Memory B cell (primary cell): ENCODE results near the gene EXOC4.

Experiments
- ATAC-seq: fragments of 150-1000 bp; cut with Tn5 transposase; 2 replicates; pipeline ENCODE4 v1.10.0; 2021; ENCODE audit warnings: low read depth, mild to moderate bottlenecking, moderate library complexity
- DNase-seq, 2 donors: peaks; one replicate each; pipeline ENCODE4 v3.0.0; 2022; ENCODE audit warnings: low spot score in 2 of 2
- H3K27ac Mint-ChIP-seq: one replicate; pipeline ENCODE4 v1.8.0; 2022; ENCODE audit warnings: mild to moderate bottlenecking, moderate library complexity, mixed read lengths
- H3K27me3 Mint-ChIP-seq: one replicate; pipeline ENCODE4 v1.8.0; 2022; ENCODE audit warnings: mixed read lengths
- H3K36me3 Mint-ChIP-seq: one replicate; pipeline ENCODE4 v1.8.0; 2022; ENCODE audit warnings: mild to moderate bottlenecking, mixed read lengths
- H3K4me1 Mint-ChIP-seq: one replicate; pipeline ENCODE4 v1.8.0; 2022; ENCODE audit warnings: mixed read lengths
- H3K4me3 Mint-ChIP-seq: one replicate; pipeline ENCODE4 v1.8.0; 2022; ENCODE audit warnings: mild to moderate bottlenecking, moderate library complexity, mixed read lengths
- H3K9me3 Mint-ChIP-seq: one replicate; pipeline ENCODE4 v1.8.0; 2022; ENCODE audit warnings: mixed read lengths

The EXOC4 gene

GRCh38 chr7:133744451-133744850 lies 491.6 kb downstream of the EXOC4 start:
- no peak for ATAC-seq
- DNase-seq: no peak
- Mint-ChIP-seq H3K4me1 (no peaks in the 10 kb centered on the region), H3K36me3 (no peaks in the 10 kb centered on the region), H3K27ac (no peak overlapping the region), H3K9me3 (no peaks in the 10 kb centered on the region), H3K4me3 (no peak overlapping the region), H3K27me3 (no peaks in the 10 kb centered on the region)

DNA sequence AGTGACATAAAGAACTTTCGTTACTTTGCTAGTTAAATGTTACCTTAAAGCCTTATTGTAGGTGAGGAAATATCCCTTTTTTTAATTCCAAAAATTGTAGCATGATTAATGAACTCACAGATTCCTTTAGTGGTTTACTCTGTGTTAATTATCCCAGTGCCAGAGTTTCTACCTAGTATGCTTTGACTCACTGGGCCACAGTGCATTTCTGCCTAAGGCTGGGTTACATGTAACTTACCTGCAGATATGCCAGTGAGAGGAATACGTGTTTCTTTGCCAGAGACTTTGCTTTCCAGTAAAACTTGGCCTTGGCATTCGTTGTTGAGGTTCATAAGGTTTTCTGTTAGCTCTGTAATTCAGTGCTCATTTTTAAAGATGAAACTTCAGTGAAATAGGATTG lies 493.4 kb downstream of the EXOC4 start:
- Mint-ChIP-seq H3K9me3 (no peaks in the 10 kb centered on the region), H3K27ac (no peak overlapping the region), H3K27me3 (no peaks in the 10 kb centered on the region), H3K36me3 (no peaks in the 10 kb centered on the region), H3K4me1 (no peaks in the 10 kb centered on the region), H3K4me3 (no peak overlapping the region)
- no peak for ATAC-seq
- DNase-seq: no peak

DNA sequence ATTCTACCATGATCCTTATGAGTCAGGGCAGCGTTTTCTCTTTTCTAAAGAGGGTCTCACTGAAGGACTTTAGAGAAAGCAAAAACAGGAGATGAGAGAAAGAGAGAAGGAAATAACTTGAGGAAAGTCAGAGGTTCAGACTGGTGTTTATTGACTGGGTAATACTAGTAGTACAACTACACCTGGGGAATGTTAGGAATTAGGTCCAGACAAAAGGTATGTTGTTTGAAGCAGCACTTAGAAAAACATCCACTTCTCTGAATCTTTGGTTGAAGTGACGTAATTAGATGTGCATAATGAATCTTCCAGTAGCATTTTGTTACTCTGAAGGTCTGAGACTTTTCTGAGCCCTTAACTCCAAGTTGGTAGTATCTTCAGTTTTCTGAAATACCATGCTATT lies 494.0 kb downstream of the EXOC4 start:
- no peak for ATAC-seq
- Mint-ChIP-seq H3K4me3 (no peak overlapping the region), H3K27me3 (no peaks in the 10 kb centered on the region), H3K4me1 (no peaks in the 10 kb centered on the region), H3K9me3 (no peaks in the 10 kb centered on the region), H3K27ac (no peak overlapping the region), H3K36me3 (no peaks in the 10 kb centered on the region)
- DNase-seq: no peak

DNA sequence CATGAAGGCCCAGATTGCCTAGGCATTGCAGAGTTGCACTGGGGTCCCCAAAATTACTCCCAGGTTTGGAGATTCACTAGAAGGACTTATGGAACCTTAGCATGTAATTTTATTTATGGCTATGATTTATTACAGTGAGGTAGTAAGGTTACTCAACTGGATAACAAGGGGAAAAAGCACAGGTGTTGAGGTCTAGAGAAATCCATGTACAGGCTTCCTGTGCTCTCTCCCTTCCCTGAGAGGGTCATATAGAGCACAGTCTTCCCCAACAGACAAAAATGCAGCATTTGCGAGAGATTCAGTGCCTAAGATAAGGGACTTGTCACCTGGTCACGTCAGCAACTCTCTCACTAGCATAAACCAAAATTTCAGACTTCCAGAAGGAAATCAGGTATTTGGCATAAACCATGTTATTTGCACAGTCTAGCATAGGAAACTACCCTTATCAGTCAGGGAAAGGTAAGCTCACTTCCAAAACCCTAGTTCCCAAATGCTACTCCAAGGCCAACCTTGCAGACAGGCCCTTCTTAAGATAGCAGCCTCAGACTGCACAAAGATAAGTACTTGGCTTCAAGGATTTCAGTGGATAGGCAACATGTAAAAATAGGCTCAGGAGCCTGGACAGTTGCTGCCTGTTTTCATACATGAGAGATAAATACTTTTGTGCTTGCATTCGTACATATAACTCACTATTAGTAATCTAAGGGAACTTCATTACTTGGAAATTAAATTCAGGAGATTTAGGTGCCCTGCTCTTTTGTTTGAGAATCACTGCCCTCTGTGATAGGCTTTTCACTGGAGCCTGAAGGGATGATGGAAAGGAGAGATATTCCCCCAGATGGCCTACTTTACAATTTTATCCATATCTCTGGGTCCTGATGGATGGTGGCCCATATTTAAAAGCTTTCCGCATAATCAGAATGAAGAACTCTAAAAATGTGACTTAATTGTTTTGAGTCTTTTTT lies 495.8 kb downstream of the EXOC4 start:
- H3K27ac Mint-ChIP-seq: no peak overlapping the region
- H3K4me3 Mint-ChIP-seq: no peak overlapping the region
- no peaks in the 10 kb centered on the region for H3K4me1 Mint-ChIP-seq
- no peaks in the 10 kb centered on the region for H3K9me3 Mint-ChIP-seq
- H3K36me3 Mint-ChIP-seq: peaks cover 6% of the 10 kb centered on the region
- DNase-seq (no peak), ATAC-seq (no peak)
- no peaks in the 10 kb centered on the region for H3K27me3 Mint-ChIP-seq

DNA sequence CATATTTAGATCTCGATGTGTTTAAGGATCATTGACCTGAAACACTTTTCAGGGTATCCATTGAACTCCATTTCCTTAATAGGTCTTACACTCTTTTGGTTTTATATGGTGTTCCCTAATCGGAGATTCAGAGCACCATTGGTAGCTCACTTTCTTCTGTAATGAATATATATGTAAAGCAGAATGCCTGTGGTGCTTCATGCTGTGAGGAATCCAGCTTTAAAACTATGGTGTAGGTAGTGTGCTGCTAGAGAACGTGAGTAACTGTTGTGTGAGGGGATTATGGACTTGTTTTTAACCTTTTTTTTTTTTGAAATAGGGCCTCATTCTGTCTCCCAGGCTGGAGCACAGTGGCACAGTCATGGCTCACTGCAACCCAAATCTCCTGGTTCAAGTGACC lies 497.4 kb downstream of the EXOC4 start:
- Mint-ChIP-seq H3K9me3 (no peaks in the 10 kb centered on the region), H3K27ac (no peak overlapping the region), H3K4me3 (no peak overlapping the region), H3K36me3 (peaks cover 6% of the 10 kb centered on the region), H3K27me3 (no peaks in the 10 kb centered on the region), H3K4me1 (no peaks in the 10 kb centered on the region)
- DNase-seq: no peak
- ATAC-seq: no peak

- DNase-seq: no peak
Observed at GRCh38 chr7:133751079-133751478, 498.2 kb downstream of the EXOC4 start.

GRCh38 chr7:133753513-133753912 lies 500.6 kb downstream of the EXOC4 start:
- DNase-seq (no peak), ATAC-seq (no peak)
- Mint-ChIP-seq H3K4me1 (no peaks in the 10 kb centered on the region), H3K27ac (no peak overlapping the region), H3K9me3 (no peaks in the 10 kb centered on the region), H3K4me3 (no peak overlapping the region), H3K27me3 (no peaks in the 10 kb centered on the region), H3K36me3 (peaks cover 6% of the 10 kb centered on the region)

More at GRCh38 chr7:133751079-133751478, 498.2 kb downstream of the EXOC4 start:
- H3K4me1 Mint-ChIP-seq: no peaks in the 10 kb centered on the region
- H3K27me3 Mint-ChIP-seq: no peaks in the 10 kb centered on the region
- ATAC-seq: no peak
- no peak overlapping the region for H3K27ac Mint-ChIP-seq
- no peak overlapping the region for H3K4me3 Mint-ChIP-seq
- peaks cover 6% of the 10 kb centered on the region for H3K36me3 Mint-ChIP-seq
- H3K9me3 Mint-ChIP-seq: no peaks in the 10 kb centered on the region

DNA sequence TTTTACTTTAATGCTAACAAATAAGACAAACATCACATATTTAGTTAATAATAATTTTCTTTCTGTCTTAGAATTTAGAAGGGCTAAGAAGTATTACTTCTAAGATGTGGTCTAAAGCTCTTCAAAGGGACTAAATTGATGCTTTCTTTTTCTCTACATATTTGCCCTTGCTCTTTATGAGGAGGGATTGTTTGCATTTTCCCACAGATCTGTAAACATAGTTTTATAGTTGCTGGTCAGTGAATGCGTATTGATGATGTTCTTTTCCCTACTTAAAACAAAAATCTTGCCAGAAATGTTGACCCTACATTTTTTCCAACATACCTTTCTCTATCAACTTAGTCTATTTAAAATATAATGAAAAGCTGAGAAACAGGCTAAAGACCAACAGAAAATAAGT lies 501.8 kb downstream of the EXOC4 start:
- Mint-ChIP-seq H3K4me3 (no peak overlapping the region), H3K36me3 (peaks cover 9% of the 10 kb centered on the region), H3K9me3 (no peaks in the 10 kb centered on the region), H3K27me3 (no peaks in the 10 kb centered on the region), H3K4me1 (no peaks in the 10 kb centered on the region), H3K27ac (no peak overlapping the region)
- ATAC-seq (no peak), DNase-seq (no peak)

GRCh38 chr7:133755901-133756300 lies 503.0 kb downstream of the EXOC4 start:
- no peak for ATAC-seq
- no peak overlapping the region for H3K27ac Mint-ChIP-seq
- H3K4me3 Mint-ChIP-seq: no peak overlapping the region
- H3K9me3 Mint-ChIP-seq: no peaks in the 10 kb centered on the region
- H3K27me3 Mint-ChIP-seq: no peaks in the 10 kb centered on the region
- H3K36me3 Mint-ChIP-seq: peaks cover 11% of the 10 kb centered on the region
- no peaks in the 10 kb centered on the region for H3K4me1 Mint-ChIP-seq
- no peak for DNase-seq

- Mint-ChIP-seq H3K4me3 (no peak overlapping the region), H3K36me3 (peaks cover 10% of the 10 kb centered on the region), H3K9me3 (no peaks in the 10 kb centered on the region), H3K4me1 (no peaks in the 10 kb centered on the region), H3K27ac (no peak overlapping the region), H3K27me3 (no peaks in the 10 kb centered on the region)
- no peak for ATAC-seq
- no peak for DNase-seq
Observed at GRCh38 chr7:133761443-133761842, 508.6 kb downstream of the EXOC4 start.

GRCh38 chr7:133763076-133763640 lies 510.3 kb downstream of the EXOC4 start:
- no peaks in the 10 kb centered on the region for H3K9me3 Mint-ChIP-seq
- H3K4me1 Mint-ChIP-seq: no peaks in the 10 kb centered on the region
- H3K27me3 Mint-ChIP-seq: no peaks in the 10 kb centered on the region

DNA sequence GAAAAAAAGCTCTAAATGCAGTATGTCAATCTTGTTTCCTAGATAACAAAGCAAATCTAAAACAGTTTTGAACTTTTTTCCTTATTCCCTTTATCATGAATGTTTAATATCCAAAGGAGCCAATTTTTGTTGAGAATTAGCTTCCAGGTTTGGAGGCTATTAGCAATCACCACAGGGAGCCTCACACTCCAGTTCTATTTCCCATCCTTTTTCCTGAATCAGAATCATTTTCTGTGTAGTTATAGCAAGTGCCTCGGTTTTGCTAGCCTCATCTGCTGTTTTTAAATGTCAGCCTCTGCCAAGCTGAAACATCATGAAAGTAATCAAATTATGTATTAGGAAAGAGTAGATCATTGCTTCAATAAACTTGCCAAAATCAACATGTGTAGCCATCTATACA lies 516.8 kb downstream of the EXOC4 start:
- no peak overlapping the region for H3K27ac Mint-ChIP-seq
- peaks cover 13% of the 10 kb centered on the region for H3K36me3 Mint-ChIP-seq
- no peaks in the 10 kb centered on the region for H3K9me3 Mint-ChIP-seq
- H3K4me1 Mint-ChIP-seq: no peaks in the 10 kb centered on the region
- no peak for ATAC-seq
- no peak for DNase-seq
- no peak overlapping the region for H3K4me3 Mint-ChIP-seq
- H3K27me3 Mint-ChIP-seq: no peaks in the 10 kb centered on the region

More at GRCh38 chr7:133763076-133763640, 510.3 kb downstream of the EXOC4 start:
- no peak for DNase-seq
- Mint-ChIP-seq H3K36me3 (peaks cover 19% of the 10 kb centered on the region), H3K27ac (no peak overlapping the region), H3K4me3 (no peak overlapping the region)
- no peak for ATAC-seq

DNA sequence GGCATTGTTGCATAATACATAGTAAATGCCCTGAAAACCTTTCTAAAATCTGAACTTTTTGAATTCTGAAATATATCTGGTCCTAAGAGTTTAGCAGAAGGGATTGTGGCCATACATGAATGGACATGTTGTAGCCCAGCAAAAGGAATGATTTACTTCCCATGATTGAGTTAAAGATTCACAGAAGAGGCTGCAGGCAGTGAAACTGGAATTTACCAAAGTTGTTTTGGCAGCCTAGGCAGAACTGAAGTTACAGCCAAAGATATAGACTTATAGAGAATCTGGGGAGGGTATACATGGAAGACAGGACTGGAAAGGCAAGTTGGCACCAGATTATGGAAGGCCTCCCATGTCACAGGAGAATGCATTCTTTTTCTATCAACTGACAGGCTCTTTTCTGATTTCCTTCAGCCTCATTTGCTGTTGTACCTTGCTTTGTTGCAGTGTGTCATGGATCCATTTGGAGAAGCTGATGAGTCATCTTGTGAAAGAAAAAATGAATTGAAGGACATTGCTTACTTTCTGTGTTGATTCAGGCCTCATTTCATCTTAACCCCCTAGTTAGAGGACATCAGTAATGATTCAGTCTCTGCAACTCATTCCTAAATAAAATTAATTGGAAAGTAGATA lies 518.1 kb downstream of the EXOC4 start:
- H3K4me3 Mint-ChIP-seq: no peak overlapping the region
- no peaks in the 10 kb centered on the region for H3K4me1 Mint-ChIP-seq
- H3K9me3 Mint-ChIP-seq: no peaks in the 10 kb centered on the region
- DNase-seq: no peak
- H3K36me3 Mint-ChIP-seq: peaks cover 13% of the 10 kb centered on the region
- no peak for ATAC-seq
- H3K27ac Mint-ChIP-seq: no peak overlapping the region
- H3K27me3 Mint-ChIP-seq: no peaks in the 10 kb centered on the region

DNA sequence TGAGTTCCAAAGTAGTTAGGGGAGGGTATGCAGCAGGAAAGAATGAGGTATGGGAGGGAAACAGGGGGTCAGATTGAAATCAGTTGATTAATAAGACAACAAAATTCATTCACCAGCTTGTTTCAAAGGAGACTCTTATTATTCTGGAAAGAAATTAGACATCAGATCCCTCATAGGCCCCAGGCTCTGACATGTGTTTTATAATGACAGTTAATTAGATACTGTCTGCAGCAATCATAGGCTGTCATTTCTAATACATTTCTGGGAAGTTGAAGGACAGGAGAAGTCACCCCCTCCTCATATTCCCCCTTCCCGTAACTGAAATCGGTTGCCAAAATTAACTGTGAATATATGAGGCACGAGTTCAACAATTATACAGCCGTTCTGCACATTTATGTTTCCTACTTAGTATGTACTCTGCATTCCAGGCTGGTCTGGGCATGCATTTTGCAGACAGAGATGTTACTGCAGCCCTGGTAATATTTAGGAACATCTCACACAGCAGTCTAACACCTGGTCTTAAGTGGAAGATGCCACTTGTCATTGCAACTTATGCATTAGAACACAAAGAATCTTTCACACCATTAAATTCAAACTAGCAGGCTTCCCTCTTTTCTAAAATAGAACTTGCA lies 519.0 kb downstream of the EXOC4 start:
- Mint-ChIP-seq H3K9me3 (no peaks in the 10 kb centered on the region), H3K27me3 (no peaks in the 10 kb centered on the region), H3K36me3 (peaks cover 14% of the 10 kb centered on the region), H3K4me1 (no peaks in the 10 kb centered on the region), H3K4me3 (no peak overlapping the region), H3K27ac (no peak overlapping the region)
- DNase-seq (no peak), ATAC-seq (no peak)
